GM19438 (cell line): ENCODE measurements around the gene CORO6.

Experiments used
- ATAC-seq: cut with Tn5 transposase; IDR thresholded peaks from one replicate; pipeline ENCODE4 v1.9.1; 2021; ENCODE audit warnings: low read depth; ENCODE audit not compliant: unreplicated experiment

CORO6 gene

GRCh38 chr17:29567304-29567553 lies 55.5 kb downstream of the CORO6 start:
- ATAC-seq: no peak

- no peak for ATAC-seq
These were observed 56.0 kb downstream of the CORO6 start, which contains the start of gene ABHD15 for GRCh38 chr17:29566473-29567303. Gene ABHD15, minus strand, starts transcription at chr17:29567037. Its CDS starts 71 bp downstream, at chr17:29566966.

- no peak for ATAC-seq
These were observed 56.9 kb downstream of the CORO6 start for GRCh38 chr17:29565643-29566472.
